ENCODE measurements around the gene TSHZ1. TPM values are rescaled to one million over a fixed set of nuclear protein-coding genes. Genes with fewer than 3 reads are reported as not detected.

The TSHZ1 gene
- total and polyA plus RNA-seq, 4 donors: 4.2 to 6.6 (median 5.6) TPM

DNA sequence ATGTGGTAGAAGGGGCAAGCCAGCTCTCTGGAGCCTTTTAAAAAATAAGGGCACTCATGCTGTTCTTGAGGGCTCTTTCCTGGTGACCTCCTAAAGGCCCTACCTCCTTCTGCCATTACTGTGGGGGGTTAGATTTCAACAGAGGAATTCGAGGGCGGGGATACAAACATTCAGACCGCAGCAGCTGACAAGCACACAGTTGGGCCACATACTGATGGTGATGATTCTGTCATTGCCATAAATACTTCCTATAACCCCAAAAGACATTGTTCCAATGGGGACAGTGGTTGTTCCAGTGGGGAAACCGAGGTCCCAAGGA lies 67.0 kb downstream of the TSHZ1 start:
- no peak for TF ChIP-seq JUND (IDR thresholded peaks at IDR 0.05)
- TF ChIP-seq, protein P1, sequence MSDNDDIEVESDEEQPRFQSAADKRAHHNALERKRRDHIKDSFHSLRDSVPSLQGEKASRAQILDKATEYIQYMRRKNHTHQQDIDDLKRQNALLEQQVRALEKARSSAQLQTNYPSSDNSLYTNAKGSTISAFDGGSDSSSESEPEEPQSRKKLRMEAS (IDR thresholded peaks at IDR 0.05): no peak
- no peak for TF ChIP-seq RXRA (IDR thresholded peaks at IDR 0.05)
- TF ChIP-seq SP1 (IDR thresholded peaks at IDR 0.05): no peak
- no peak for TF ChIP-seq GABPA (IDR thresholded peaks at IDR 0.05 in 1 of 2, conservative IDR thresholded peaks at IDR 0.05 in 1 of 2)
- TF ChIP-seq, protein P2, sequence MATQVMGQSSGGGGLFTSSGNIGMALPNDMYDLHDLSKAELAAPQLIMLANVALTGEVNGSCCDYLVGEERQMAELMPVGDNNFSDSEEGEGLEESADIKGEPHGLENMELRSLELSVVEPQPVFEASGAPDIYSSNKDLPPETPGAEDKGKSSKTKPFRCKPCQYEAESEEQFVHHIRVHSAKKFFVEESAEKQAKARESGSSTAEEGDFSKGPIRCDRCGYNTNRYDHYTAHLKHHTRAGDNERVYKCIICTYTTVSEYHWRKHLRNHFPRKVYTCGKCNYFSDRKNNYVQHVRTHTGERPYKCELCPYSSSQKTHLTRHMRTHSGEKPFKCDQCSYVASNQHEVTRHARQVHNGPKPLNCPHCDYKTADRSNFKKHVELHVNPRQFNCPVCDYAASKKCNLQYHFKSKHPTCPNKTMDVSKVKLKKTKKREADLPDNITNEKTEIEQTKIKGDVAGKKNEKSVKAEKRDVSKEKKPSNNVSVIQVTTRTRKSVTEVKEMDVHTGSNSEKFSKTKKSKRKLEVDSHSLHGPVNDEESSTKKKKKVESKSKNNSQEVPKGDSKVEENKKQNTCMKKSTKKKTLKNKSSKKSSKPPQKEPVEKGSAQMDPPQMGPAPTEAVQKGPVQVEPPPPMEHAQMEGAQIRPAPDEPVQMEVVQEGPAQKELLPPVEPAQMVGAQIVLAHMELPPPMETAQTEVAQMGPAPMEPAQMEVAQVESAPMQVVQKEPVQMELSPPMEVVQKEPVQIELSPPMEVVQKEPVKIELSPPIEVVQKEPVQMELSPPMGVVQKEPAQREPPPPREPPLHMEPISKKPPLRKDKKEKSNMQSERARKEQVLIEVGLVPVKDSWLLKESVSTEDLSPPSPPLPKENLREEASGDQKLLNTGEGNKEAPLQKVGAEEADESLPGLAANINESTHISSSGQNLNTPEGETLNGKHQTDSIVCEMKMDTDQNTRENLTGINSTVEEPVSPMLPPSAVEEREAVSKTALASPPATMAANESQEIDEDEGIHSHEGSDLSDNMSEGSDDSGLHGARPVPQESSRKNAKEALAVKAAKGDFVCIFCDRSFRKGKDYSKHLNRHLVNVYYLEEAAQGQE (IDR thresholded peaks at IDR 0.05): no peak
- 96% methylated on average over 4 of the region's 4 CpGs for WGBS
- no peak for DNase-seq (ENCODE audit: low spot score)

DNA sequence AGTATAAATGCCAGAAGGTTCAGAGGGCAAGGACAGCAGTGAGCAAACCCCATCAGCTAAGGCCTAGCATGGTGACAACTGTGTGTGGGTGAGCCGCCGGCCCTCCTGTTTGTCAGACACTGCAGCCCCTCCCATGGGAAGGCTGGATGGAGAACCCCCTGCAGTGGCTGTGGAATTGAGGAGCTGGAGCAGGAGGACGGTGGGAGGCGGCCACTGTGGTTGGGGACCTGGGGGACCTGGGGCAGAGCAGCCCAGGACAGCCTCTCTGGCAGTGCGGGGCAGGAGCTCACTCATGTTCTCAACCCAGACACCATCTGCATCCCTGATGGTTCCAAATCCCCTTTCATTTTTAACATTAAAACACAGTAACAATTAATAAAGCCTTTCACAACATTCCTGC lies 68.8 kb downstream of the TSHZ1 start:
- Histone ChIP-seq H3K4me1 (ENCODE audit: control insufficient read depth in 4 of 4, insufficient read depth in 4 of 4, low read length in 3 of 4) (no peaks in the 10 kb centered on the region), H3K27me3 (ENCODE audit: control insufficient read depth in 4 of 4, insufficient read depth in 4 of 4, low read length in 3 of 4) (no peaks in the 10 kb centered on the region), H3K27ac (ENCODE audit: low read depth in 1 of 2, low read length in 2 of 2) (no peak overlapping the region), H3K9me3 (ENCODE audit: control insufficient read depth in 4 of 4, low read length in 3 of 4) (no peaks in the 10 kb centered on the region), H3K9ac (ENCODE audit: low read depth in 1 of 2, low read length in 2 of 2) (no peak overlapping the region), H3K4me3 (ENCODE audit: low read depth in 1 of 3, low read length in 3 of 3) (no peak overlapping the region), H3K36me3 (ENCODE audit: control insufficient read depth in 4 of 4, insufficient read depth in 3 of 4, low read depth in 1 of 4, low read length in 3 of 4) (no peaks in the 10 kb centered on the region)
- WGBS: 96% methylated on average over 5 of the region's 5 CpGs
- no peak for DNase-seq (ENCODE audit: low spot score)
- TF ChIP-seq, protein P3, sequence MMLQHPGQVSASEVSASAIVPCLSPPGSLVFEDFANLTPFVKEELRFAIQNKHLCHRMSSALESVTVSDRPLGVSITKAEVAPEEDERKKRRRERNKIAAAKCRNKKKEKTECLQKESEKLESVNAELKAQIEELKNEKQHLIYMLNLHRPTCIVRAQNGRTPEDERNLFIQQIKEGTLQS (IDR thresholded peaks at IDR 0.05): no peak
- TF ChIP-seq NR2F2 (IDR thresholded peaks at IDR 0.05): no peak
- TF ChIP-seq, protein P2 (IDR thresholded peaks at IDR 0.05): no peak
- TF ChIP-seq GABPA (IDR thresholded peaks at IDR 0.05 in 1 of 2, conservative IDR thresholded peaks at IDR 0.05 in 1 of 2): no peak
- no peak for TF ChIP-seq TAF1 (conservative IDR thresholded peaks at IDR 0.05)
- no peak for TF ChIP-seq YY1 (IDR thresholded peaks at IDR 0.05)
- TF ChIP-seq EGR1 (IDR thresholded peaks at IDR 0.05; ENCODE audit: low read depth in 2 of 2): no peak

More for the DNA sequence above, 67.0 kb downstream of the TSHZ1 start:
- Histone ChIP-seq H3K4me1 (ENCODE audit: control insufficient read depth in 4 of 4, insufficient read depth in 4 of 4, low read length in 3 of 4) (no peaks in the 10 kb centered on the region), H3K27me3 (ENCODE audit: control insufficient read depth in 4 of 4, insufficient read depth in 4 of 4, low read length in 3 of 4) (no peaks in the 10 kb centered on the region), H3K27ac (ENCODE audit: low read depth in 1 of 2, low read length in 2 of 2) (no peak overlapping the region), H3K9me3 (ENCODE audit: control insufficient read depth in 4 of 4, low read length in 3 of 4) (no peaks in the 10 kb centered on the region), H3K36me3 (ENCODE audit: control insufficient read depth in 4 of 4, insufficient read depth in 3 of 4, low read depth in 1 of 4, low read length in 3 of 4) (no peaks in the 10 kb centered on the region), H3K4me3 (ENCODE audit: low read depth in 1 of 3, low read length in 3 of 3) (no peak overlapping the region), H3K9ac (ENCODE audit: low read depth in 1 of 2, low read length in 2 of 2) (no peak overlapping the region)
